ENCODE data around the gene DNM2.

The DNM2 gene

DNA sequence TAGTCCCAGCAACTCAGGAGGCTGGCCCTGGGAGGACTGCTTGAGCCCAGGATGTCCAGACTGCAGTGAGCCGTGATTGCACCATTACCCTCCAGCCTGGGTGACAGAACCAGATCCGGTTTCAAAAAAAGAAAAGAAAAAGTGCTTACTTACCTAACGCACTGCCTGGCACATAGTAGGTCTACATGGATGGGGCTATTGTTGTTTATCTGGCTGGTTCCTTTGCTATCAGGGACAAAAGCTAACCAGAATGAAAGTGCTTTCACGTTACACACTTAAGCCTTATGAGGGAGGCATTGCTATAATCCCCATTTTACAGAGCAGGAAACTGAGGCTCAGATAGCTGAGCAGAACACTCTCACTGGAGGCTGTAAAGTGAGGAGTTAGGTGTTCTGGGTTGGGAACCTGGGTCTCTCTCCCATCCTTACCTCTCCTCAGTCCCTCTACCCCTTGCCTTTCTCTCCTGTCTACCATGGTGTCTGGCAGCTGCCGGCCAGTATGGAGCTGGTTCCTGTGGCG, 2.8 kb downstream of the DNM2 start:
- Histone ChIP-seq H2BK12ac (ENCODE audit: low read length) (no peak overlapping the region), H3K79me2 (ENCODE audit: control insufficient read depth, insufficient read depth, low read length, poor library complexity) (peaks cover 32% of the 10 kb centered on the region), H3K4me3 (ENCODE audit: low read depth, low read length) (no peak overlapping the region), H3K14ac (ENCODE audit: low read length) (no peak overlapping the region), H3K4ac (ENCODE audit: low read depth, low read length) (peak overlapping the region; percentile 90), H2AFZ (ENCODE audit: insufficient read depth, low read length, poor library complexity) (no peak overlapping the region), H3K36me3 (ENCODE audit: control insufficient read depth in 1 of 2, insufficient read depth in 2 of 2, low read length in 2 of 2) (peaks cover 10% of the 10 kb centered on the region in 2 experiments), H3K27ac (ENCODE audit: low read depth, low read length) (no peak overlapping the region), H4K91ac (ENCODE audit: low read depth, low read length) (no peak overlapping the region), H3K27me3 (ENCODE audit: insufficient read depth, low read length) (no peaks in the 10 kb centered on the region), H2AK5ac (ENCODE audit: low read length) (no peak overlapping the region), H4K8ac (ENCODE audit: low read depth, low read length) (no peak overlapping the region), H3K9ac (ENCODE audit: low read length) (no peak overlapping the region), H3K9me3 (ENCODE audit: insufficient read depth, low read depth, low read length) (peaks cover 2% of the 10 kb centered on the region), H4K12ac (ENCODE audit: low read depth, low read length) (no peak overlapping the region), H2BK120ac (ENCODE audit: insufficient read depth, low read length, poor library complexity) (no peak overlapping the region), H3K18ac (ENCODE audit: low read length) (no peak overlapping the region), H3K23ac (ENCODE audit: low read length) (no peak overlapping the region), H3K4me2 (ENCODE audit: low read length) (no peak overlapping the region), H3K79me1 (ENCODE audit: low read length) (peaks cover 9% of the 10 kb centered on the region), H3K4me1 (ENCODE audit: control insufficient read depth in 1 of 2, insufficient read depth in 2 of 2, low read length in 2 of 2) (peaks cover 6 to 21% of the 10 kb centered on the region in 2 experiments), H2BK5ac (ENCODE audit: low read depth, low read length, poor library complexity) (no peak overlapping the region)
- no peak for DNase-seq
- WGBS (ENCODE audit: extremely low coverage, insufficient coverage, insufficient read length) = no CpG with 5 or more reads among the region's 6 CpGs

- H2AFZ ChIP-seq (ENCODE audit: insufficient read depth, low read length, poor library complexity) = no peak overlapping the region
- peaks cover 38% of the 10 kb centered on the region for H3K79me2 ChIP-seq (ENCODE audit: control insufficient read depth, insufficient read depth, low read length, poor library complexity)
- H3K23ac ChIP-seq (ENCODE audit: low read length) = no peak overlapping the region
- H3K4ac ChIP-seq (ENCODE audit: low read depth, low read length) = peak overlapping the region; percentile 10
- H4K8ac ChIP-seq (ENCODE audit: low read depth, low read length) = no peak overlapping the region
- no peak overlapping the region for H3K14ac ChIP-seq (ENCODE audit: low read length)
- WGBS (ENCODE audit: extremely low coverage, insufficient coverage, insufficient read length) = no CpG with 5 or more reads among the region's 3 CpGs
- H3K27ac ChIP-seq (ENCODE audit: low read depth, low read length) = no peak overlapping the region
- peaks cover 6 to 19% of the 10 kb centered on the region in 2 experiments for H3K4me1 ChIP-seq (ENCODE audit: control insufficient read depth in 1 of 2, insufficient read depth in 2 of 2, low read length in 2 of 2)
- peaks cover 10 to 13% of the 10 kb centered on the region in 2 experiments for H3K36me3 ChIP-seq (ENCODE audit: control insufficient read depth in 1 of 2, insufficient read depth in 2 of 2, low read length in 2 of 2)
- H4K12ac ChIP-seq (ENCODE audit: low read depth, low read length) = no peak overlapping the region
- H3K9ac ChIP-seq (ENCODE audit: low read length) = no peak overlapping the region
- peak in 1 of 2 donors; percentile 58 for DNase-seq
- no peak overlapping the region for H2BK12ac ChIP-seq (ENCODE audit: low read length)
- peaks cover 2% of the 10 kb centered on the region for H3K9me3 ChIP-seq (ENCODE audit: insufficient read depth, low read depth, low read length)
- H3K4me3 ChIP-seq (ENCODE audit: low read depth, low read length) = no peak overlapping the region
- no peak overlapping the region for H4K91ac ChIP-seq (ENCODE audit: low read depth, low read length)
- H3K4me2 ChIP-seq (ENCODE audit: low read length) = no peak overlapping the region
- H3K27me3 ChIP-seq (ENCODE audit: insufficient read depth, low read length) = no peaks in the 10 kb centered on the region
- H3K79me1 ChIP-seq (ENCODE audit: low read length) = peaks cover 3% of the 10 kb centered on the region
- no peak overlapping the region for H2BK5ac ChIP-seq (ENCODE audit: low read depth, low read length, poor library complexity)
- no peak overlapping the region for H2BK120ac ChIP-seq (ENCODE audit: insufficient read depth, low read length, poor library complexity)
- H3K18ac ChIP-seq (ENCODE audit: low read length) = no peak overlapping the region
- no peak overlapping the region for H2AK5ac ChIP-seq (ENCODE audit: low read length)
Observed at GRCh38 chr19:10723591-10723990, 5.7 kb downstream of the DNM2 start.

DNA sequence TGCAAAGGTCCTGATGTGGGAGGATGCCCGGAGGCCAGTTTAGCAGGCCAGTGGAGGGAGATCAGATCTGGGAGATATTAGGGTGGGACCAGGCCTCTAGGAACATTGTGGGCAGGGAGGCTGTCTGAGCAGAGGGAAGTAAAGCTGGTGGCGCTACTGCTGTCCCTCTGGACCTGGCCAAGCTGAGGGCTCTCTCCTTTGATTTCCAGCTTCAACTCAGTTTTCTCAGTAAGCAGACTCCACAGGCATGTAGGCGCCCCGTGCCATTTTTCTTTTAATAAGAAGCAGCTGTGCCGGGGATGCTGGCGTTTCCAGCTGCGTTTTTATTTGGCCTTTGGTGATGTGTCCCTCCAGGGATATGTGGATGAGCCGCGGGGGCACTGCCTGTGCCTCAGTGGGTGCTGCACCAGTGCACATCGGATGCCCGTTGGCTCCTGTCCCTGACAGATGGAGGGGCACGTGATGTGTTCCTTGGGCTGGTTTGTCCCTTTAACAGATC, 6.7 kb downstream of the DNM2 start:
- H2BK5ac ChIP-seq (ENCODE audit: low read depth, low read length, poor library complexity) = no peak overlapping the region
- no CpG with 5 or more reads among the region's 12 CpGs for WGBS (ENCODE audit: extremely low coverage, insufficient coverage, insufficient read length)
- peaks cover 2% of the 10 kb centered on the region for H3K9me3 ChIP-seq (ENCODE audit: insufficient read depth, low read depth, low read length)
- no peak overlapping the region for H3K27ac ChIP-seq (ENCODE audit: low read depth, low read length)
- no peak overlapping the region for H3K4me2 ChIP-seq (ENCODE audit: low read length)
- no peaks in the 10 kb centered on the region for H3K27me3 ChIP-seq (ENCODE audit: insufficient read depth, low read length)
- no peaks in the 10 kb centered on the region for H3K79me1 ChIP-seq (ENCODE audit: low read length)
- no peak overlapping the region for H4K8ac ChIP-seq (ENCODE audit: low read depth, low read length)
- no peak overlapping the region for H2AFZ ChIP-seq (ENCODE audit: insufficient read depth, low read length, poor library complexity)
- H3K18ac ChIP-seq (ENCODE audit: low read length) = no peak overlapping the region
- H2BK12ac ChIP-seq (ENCODE audit: low read length) = no peak overlapping the region
- H4K12ac ChIP-seq (ENCODE audit: low read depth, low read length) = no peak overlapping the region
- H2AK5ac ChIP-seq (ENCODE audit: low read length) = no peak overlapping the region
- H3K23ac ChIP-seq (ENCODE audit: low read length) = no peak overlapping the region
- H3K4ac ChIP-seq (ENCODE audit: low read depth, low read length) = peak overlapping the region; percentile 34
- H3K14ac ChIP-seq (ENCODE audit: low read length) = no peak overlapping the region
- peaks cover 33% of the 10 kb centered on the region for H3K79me2 ChIP-seq (ENCODE audit: control insufficient read depth, insufficient read depth, low read length, poor library complexity)
- no peak overlapping the region for H2BK120ac ChIP-seq (ENCODE audit: insufficient read depth, low read length, poor library complexity)
- no peak overlapping the region for H3K9ac ChIP-seq (ENCODE audit: low read length)
- H3K36me3 ChIP-seq (ENCODE audit: control insufficient read depth in 1 of 2, insufficient read depth in 2 of 2, low read length in 2 of 2) = peaks cover 10 to 17% of the 10 kb centered on the region in 2 experiments
- H4K91ac ChIP-seq (ENCODE audit: low read depth, low read length) = no peak overlapping the region
- peaks cover 6 to 10% of the 10 kb centered on the region in 2 experiments for H3K4me1 ChIP-seq (ENCODE audit: control insufficient read depth in 1 of 2, insufficient read depth in 2 of 2, low read length in 2 of 2)
- DNase-seq = peak; percentile 84 to 86
- H3K4me3 ChIP-seq (ENCODE audit: low read depth, low read length) = no peak overlapping the region

- Histone ChIP-seq H2BK120ac (ENCODE audit: insufficient read depth, low read length, poor library complexity) (no peak overlapping the region), H3K27ac (ENCODE audit: low read depth, low read length) (no peak overlapping the region), H3K79me1 (ENCODE audit: low read length) (no peaks in the 10 kb centered on the region), H3K36me3 (ENCODE audit: control insufficient read depth in 1 of 2, insufficient read depth in 2 of 2, low read length in 2 of 2) (peaks cover 9 to 16% of the 10 kb centered on the region in 2 experiments), H3K9me3 (ENCODE audit: insufficient read depth, low read depth, low read length) (no peaks in the 10 kb centered on the region), H4K91ac (ENCODE audit: low read depth, low read length) (no peak overlapping the region), H3K4me2 (ENCODE audit: low read length) (no peak overlapping the region), H2AK5ac (ENCODE audit: low read length) (no peak overlapping the region), H3K27me3 (ENCODE audit: insufficient read depth, low read length) (no peaks in the 10 kb centered on the region), H3K18ac (ENCODE audit: low read length) (no peak overlapping the region), H3K4me1 (ENCODE audit: control insufficient read depth in 1 of 2, insufficient read depth in 2 of 2, low read length in 2 of 2) (peaks cover 6 to 8% of the 10 kb centered on the region in 2 experiments), H3K14ac (ENCODE audit: low read length) (no peak overlapping the region), H3K4ac (ENCODE audit: low read depth, low read length) (peak overlapping the region; percentile 77), H3K4me3 (ENCODE audit: low read depth, low read length) (no peak overlapping the region), H2BK12ac (ENCODE audit: low read length) (no peak overlapping the region), H4K8ac (ENCODE audit: low read depth, low read length) (no peak overlapping the region), H3K79me2 (ENCODE audit: control insufficient read depth, insufficient read depth, low read length, poor library complexity) (peaks cover 32% of the 10 kb centered on the region), H3K9ac (ENCODE audit: low read length) (no peak overlapping the region), H2AFZ (ENCODE audit: insufficient read depth, low read length, poor library complexity) (no peak overlapping the region), H4K12ac (ENCODE audit: low read depth, low read length) (no peak overlapping the region), H3K23ac (ENCODE audit: low read length) (no peak overlapping the region), H2BK5ac (ENCODE audit: low read depth, low read length, poor library complexity) (no peak overlapping the region)
- no CpG with 5 or more reads among the region's 4 CpGs for WGBS (ENCODE audit: extremely low coverage, insufficient coverage, insufficient read length)
- DNase-seq = no peak
Observed at GRCh38 chr19:10725415-10725814, 7.5 kb downstream of the DNM2 start.
